ENCODE data around the gene ZNF786.

Gene ZNF786

GRCh38 chr7:149071182-149071635, 19.3 kb downstream of the ZNF786 start:
- ATAC-seq: no peak
- TF ChIP-seq TSHZ2 (CRISPR knock-in tag; IDR thresholded peaks at IDR 0.05): no peak

GRCh38 chr7:149070372-149071125, 20.0 kb downstream of the ZNF786 start:
- TF ChIP-seq CSDC2 (CRISPR knock-in tag; IDR thresholded peaks at IDR 0.05): no peak
- ATAC-seq: no peak

GRCh38 chr7:149067869-149068268, 22.6 kb downstream of the ZNF786 start:
- TF ChIP-seq ZNF565 (CRISPR knock-in tag; conservative IDR thresholded peaks at IDR 0.05; ENCODE audit: low read depth): no peak
- no peak for TF ChIP-seq OSR1 (CRISPR knock-in tag; IDR thresholded peaks at IDR 0.05)
- no peak for TF ChIP-seq ZNF70 (CRISPR knock-in tag; IDR thresholded peaks at IDR 0.05)
- TF ChIP-seq ISL1 (CRISPR knock-in tag; IDR thresholded peaks at IDR 0.05): no peak
- TF ChIP-seq CSDC2 (CRISPR knock-in tag; IDR thresholded peaks at IDR 0.05): no peak
- TF ChIP-seq CREB5 (CRISPR knock-in tag; IDR thresholded peaks at IDR 0.05; ENCODE audit: low read depth): no peak
- TF ChIP-seq CSRNP3 (CRISPR knock-in tag; IDR thresholded peaks at IDR 0.05): no peak
- TF ChIP-seq SNAI2 (CRISPR knock-in tag; IDR thresholded peaks at IDR 0.05): no peak
- no peak for TF ChIP-seq BACH2 (CRISPR knock-in tag; IDR thresholded peaks at IDR 0.05; ENCODE audit: borderline replicate concordance)
- TF ChIP-seq POU6F1 (CRISPR knock-in tag; IDR thresholded peaks at IDR 0.05; ENCODE audit: borderline replicate concordance, low read depth): no peak
- TF ChIP-seq ESRRG (CRISPR knock-in tag; IDR thresholded peaks at IDR 0.05): no peak
- no peak for TF ChIP-seq ZFP30 (CRISPR knock-in tag; IDR thresholded peaks at IDR 0.05)
- TF ChIP-seq ZFP3 (CRISPR knock-in tag; IDR thresholded peaks at IDR 0.05): no peak
- TF ChIP-seq TOX (CRISPR knock-in tag; IDR thresholded peaks at IDR 0.05; ENCODE audit: borderline replicate concordance): no peak
- TF ChIP-seq GLIS3 (CRISPR knock-in tag; IDR thresholded peaks at IDR 0.05): no peak
- no peak for TF ChIP-seq ZNF8 (CRISPR knock-in tag; IDR thresholded peaks at IDR 0.05)
- TF ChIP-seq TCF4 (CRISPR knock-in tag; IDR thresholded peaks at IDR 0.05; ENCODE audit: borderline replicate concordance): no peak
- no peak for TF ChIP-seq RARB (CRISPR knock-in tag; IDR thresholded peaks at IDR 0.05)
- ATAC-seq: no peak

- no peak for ATAC-seq
- no peak for TF ChIP-seq RARB (CRISPR knock-in tag; IDR thresholded peaks at IDR 0.05)
- TF ChIP-seq CSRNP3 (CRISPR knock-in tag; IDR thresholded peaks at IDR 0.05): no peak
- no peak for TF ChIP-seq ESRRG (CRISPR knock-in tag; IDR thresholded peaks at IDR 0.05)
- TF ChIP-seq ZFP3 (CRISPR knock-in tag; IDR thresholded peaks at IDR 0.05): no peak
- TF ChIP-seq BACH2 (CRISPR knock-in tag; IDR thresholded peaks at IDR 0.05; ENCODE audit: borderline replicate concordance): no peak
- no peak for TF ChIP-seq PATZ1 (CRISPR knock-in tag; IDR thresholded peaks at IDR 0.05; ENCODE audit: borderline replicate concordance)
- no peak for TF ChIP-seq ZFP30 (CRISPR knock-in tag; IDR thresholded peaks at IDR 0.05)
- TF ChIP-seq ISL1 (CRISPR knock-in tag; IDR thresholded peaks at IDR 0.05): no peak
- no peak for TF ChIP-seq CREB5 (CRISPR knock-in tag; IDR thresholded peaks at IDR 0.05; ENCODE audit: low read depth)
- no peak for TF ChIP-seq ZNF70 (CRISPR knock-in tag; IDR thresholded peaks at IDR 0.05)
Measured at GRCh38 chr7:149063476-149063875, 27.0 kb downstream of the ZNF786 start.

All from SK-N-SH treated with all-trans-retinoic acid at 6 μM for 48 hours (cell line).